GM21526 (cell line): ENCODE data around the gene APBA2.
"Not testable (repeated sequence)": the region's sequence is repeated elsewhere in the genome, so short reads cannot be mapped to it uniquely, and the experiment has no call there.

Experiments used
- ATAC-seq: cut with Tn5 transposase; IDR thresholded peaks from one replicate; pipeline ENCODE4 v1.9.1; 2021; ENCODE audit warnings: moderate library complexity; ENCODE audit not compliant: unreplicated experiment, low FRiP score

APBA2 gene

GRCh38 chr15:28876845-28877185 lies 9.0 kb upstream of the APBA2 start:
- ATAC-seq: no peak

- ATAC-seq: no peak
Observed at GRCh38 chr15:28878209-28878608, 7.6 kb upstream of the APBA2 start.

- ATAC-seq: no peak
Observed at GRCh38 chr15:28879551-28879950, 6.2 kb upstream of the APBA2 start.

DNA sequence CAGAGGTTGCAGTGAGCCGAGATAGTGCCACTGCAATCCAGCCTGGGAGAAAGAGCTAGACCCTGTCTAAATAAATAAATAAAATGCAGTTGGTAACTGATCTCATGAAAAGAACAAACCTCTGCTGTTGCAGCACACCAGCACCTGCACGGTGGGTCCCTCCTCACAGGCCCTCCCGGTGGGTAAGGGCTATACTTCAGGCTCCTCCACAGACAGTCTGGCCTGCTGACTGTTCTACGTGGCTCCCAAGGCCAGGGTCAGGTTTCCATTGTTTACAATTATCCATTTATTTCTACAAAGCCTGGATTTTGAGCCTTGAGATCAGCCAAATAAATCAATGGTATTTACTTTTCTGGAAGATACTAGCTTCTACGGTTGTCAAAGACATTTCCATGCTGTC lies 5.1 kb upstream of the APBA2 start:
- no peak for ATAC-seq

GRCh38 chr15:28881170-28881569 lies 4.6 kb upstream of the APBA2 start:
- ATAC-seq: no peak

DNA sequence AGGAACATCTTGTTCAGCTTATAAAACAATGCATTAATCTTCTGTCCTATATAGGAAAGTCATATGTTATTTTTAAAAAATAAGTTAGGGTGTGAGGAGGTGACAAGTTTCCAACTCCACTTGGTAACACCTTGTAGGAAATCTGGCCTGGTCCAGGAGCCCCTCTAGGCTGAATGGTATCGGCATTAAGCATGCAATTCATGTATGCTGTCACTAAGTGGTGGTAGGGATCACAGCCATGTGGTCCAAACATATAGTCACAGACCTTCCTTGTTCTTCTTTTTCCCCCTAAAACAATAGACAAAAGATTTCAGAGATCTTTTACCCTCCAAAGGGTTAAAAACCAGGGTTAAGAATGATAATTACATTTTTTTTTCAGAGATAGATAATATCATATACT lies 4.2 kb upstream of the APBA2 start:
- no peak for ATAC-seq

DNA sequence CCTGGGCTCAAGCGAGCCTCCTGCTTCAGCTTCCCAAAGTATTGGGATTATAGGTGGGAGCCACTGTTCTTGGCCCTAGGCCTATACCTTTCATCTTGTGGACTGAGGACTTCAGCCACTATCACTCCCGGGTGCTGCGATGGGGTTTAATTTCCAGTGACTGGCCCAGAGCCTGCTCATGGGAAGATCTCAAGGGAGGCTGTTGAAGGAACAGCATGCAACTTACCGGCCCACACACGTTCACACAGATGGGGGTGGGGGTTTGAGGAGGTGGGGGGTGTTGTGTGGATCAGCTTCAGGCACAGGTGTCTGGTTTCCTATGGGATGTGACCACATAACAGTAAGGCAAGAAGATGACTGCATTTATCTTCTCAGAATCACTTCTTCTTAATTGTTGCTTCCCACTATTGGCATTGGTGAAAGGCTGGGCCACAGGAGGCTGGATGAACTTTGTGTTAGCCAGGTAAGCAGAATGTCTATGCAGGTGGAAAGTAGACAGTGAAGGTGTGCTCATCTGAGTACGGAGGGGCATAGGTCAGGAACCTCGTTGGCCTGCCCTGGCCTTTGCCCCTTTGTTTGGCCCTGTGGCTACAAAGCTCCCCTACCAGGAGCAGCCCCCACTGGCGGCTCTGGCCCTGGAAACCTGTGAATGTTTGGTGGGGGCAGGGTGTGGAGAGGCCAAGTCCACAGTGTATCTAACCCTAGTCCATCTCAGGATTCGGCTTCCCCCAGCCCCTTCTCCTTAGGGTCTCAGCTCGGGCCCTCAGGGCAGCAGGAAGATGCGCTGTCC lies 1.4 kb upstream of the APBA2 start:
- no peak for ATAC-seq

GRCh38 chr15:28885128-28885629 lies 595 bp upstream of the APBA2 start:
- no peak for ATAC-seq

GRCh38 chr15:28886431-28887338 lies 911 bp downstream of the APBA2 start:
- no peak for ATAC-seq

- no peak for ATAC-seq
Observed at GRCh38 chr15:28887339-28888174, 1.8 kb downstream of the APBA2 start.

GRCh38 chr15:28888302-28888894 lies 2.6 kb downstream of the APBA2 start:
- no peak for ATAC-seq

- ATAC-seq: no peak
Observed at GRCh38 chr15:28888900-28889299, 3.1 kb downstream of the APBA2 start.

- no peak for ATAC-seq
Observed at GRCh38 chr15:28889346-28889745, 3.6 kb downstream of the APBA2 start.

- ATAC-seq: not testable (repeated sequence)
Observed at GRCh38 chr15:28889871-28890270, 4.1 kb downstream of the APBA2 start.

DNA sequence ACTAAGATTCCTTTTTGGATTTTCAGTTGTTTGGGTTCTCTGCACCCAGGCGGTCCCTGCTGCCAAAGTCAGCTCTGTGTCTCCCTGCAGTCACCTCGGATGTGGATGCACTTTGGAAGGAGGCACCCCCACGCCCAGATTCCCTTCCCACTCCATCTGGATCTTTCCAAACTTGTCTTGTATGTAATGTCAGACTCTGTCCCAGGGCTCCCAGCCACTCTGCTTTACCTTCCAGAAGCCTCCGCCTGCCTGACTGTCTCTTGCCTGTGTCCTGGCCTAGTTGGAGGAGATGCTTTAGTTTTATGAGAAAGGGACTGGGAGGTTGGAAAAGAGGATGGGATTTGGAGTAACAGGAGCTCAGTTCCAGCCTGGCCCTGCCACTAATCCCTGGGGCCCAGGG lies 4.5 kb downstream of the APBA2 start:
- not testable (repeated sequence) for ATAC-seq

DNA sequence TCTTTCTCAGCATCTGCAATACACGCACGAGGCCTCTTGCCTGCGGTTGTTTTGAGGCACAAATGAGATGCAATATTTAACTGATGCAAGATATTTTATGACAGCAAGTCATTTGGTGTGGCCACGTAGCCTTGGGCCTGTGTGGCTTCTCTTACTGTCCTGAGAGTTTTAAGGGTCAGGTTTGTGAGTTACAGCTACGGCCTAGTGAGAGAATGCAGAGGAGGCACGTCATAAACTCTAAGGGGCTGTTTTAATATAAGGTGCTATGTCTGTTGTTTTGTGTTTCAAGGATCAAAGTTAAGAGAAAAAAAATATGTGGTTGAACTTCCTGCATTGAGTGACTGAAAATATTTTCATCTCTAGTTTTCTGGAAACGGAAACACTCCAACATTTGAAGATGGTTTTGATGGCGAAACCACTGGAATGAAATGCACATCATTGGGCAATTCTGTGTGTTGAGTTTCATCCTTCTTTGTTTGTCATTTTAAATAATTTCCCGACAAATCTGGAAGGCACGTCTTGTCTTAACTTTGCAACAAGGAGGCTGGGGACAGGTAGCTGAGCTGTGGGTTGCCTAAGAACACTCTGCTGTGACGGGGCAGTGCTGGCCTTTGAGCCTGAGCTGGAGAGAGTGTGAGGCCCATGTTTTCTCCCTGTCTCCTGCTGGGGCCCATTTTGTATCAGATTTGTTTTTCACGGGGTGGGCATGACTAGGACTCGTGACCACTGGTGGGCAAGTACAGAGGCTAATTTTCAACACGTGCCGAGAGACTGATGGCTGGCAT lies 5.1 kb downstream of the APBA2 start:
- ATAC-seq: no peak

- ATAC-seq: no peak
Observed at GRCh38 chr15:28891588-28891987, 5.8 kb downstream of the APBA2 start.

DNA sequence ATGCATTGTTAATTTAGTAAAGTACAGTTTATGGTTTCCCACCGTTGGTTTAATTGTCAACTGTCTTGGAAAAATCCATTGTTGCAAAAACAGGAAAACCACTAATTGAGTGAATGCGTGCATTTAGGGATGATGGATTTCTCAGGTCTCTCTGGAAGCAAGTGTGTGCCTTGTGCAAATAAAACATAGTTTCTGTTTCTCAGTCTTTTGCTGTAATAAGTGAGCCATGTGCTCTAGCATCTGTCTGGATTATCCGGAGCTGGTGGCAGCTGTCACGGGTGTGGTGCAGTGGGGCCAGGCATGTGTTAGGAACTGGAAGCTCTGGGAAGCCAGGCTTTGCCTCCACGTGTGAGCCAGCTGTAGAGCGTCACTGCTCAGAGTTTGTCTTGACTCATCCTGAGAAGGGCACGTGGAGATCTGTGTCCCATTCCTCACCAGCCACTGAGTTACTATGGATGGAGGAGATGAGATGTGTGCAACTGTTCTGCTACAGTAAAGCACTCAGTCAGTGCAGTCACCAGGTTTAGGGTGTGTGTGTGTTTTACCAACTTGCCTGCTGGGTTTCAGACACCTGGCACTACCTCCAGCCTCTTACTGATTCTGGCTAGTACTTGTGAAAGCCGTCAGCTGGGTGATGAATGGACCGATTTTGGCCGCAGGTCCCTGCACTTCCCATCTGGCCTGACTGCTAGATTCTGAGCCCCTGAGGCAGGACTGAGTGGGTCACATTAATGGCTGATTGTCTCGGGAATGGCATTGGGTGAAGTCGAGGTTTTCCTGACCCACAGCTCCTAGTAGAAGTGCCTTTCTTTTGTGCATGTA lies 7.2 kb downstream of the APBA2 start:
- no peak for ATAC-seq

DNA sequence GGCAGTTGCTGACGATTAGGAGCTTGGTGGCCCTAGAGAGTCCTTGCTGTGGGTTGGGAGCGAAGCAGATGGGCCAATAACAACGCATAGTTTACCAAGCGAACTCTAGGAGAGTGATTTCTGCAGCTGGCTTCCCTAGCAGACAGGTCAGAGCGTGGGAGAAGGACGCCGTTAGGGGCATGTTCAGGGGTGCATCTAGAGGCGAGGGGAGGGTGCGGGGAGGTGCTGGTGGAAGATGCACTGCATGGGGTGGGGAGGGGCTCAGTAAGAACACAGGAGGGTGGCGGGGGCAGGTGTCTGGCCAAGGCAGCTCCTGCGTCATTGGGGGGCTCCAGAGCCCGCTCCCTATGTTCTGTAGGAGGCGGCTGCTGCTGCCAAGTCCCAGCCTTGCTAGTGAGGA lies 8.9 kb downstream of the APBA2 start:
- ATAC-seq: no peak
